Sigmoid colon (tissue), 4 donors: Measurements from ENCODE around the gene ZNF334.

ENCODE experiments used
- CTCF ChIP-seq, 4 experiments: fragments of 450-650 bp in 3 of 4; fragments of 200-600 bp in 1 of 4; IDR thresholded peaks; one replicate each; pipeline ENCODE4 v1.5.1; 2016 to 2019; ENCODE audit warnings: antibody characterized with exemption in 4 of 4, mild to moderate bottlenecking in 3 of 4, moderate library complexity in 2 of 4
- EP300 ChIP-seq, 4 donors: sonication (generic); formaldehyde crosslinking; IDR thresholded peaks; one replicate each; pipeline ENCODE4 v1.6.1; 2017; ENCODE audit warnings: antibody characterized with exemption in 4 of 4
- POLR2A ChIP-seq, 2 donors: fragments of 450-650 bp; IDR thresholded peaks; one replicate each; pipeline ENCODE4 v1.6.1; 2016; ENCODE audit warnings: antibody characterized with exemption in 2 of 2, mild to moderate bottlenecking in 2 of 2, moderate library complexity in 2 of 2
- POLR2AphosphoS5 ChIP-seq, 4 donors: sonication (generic); formaldehyde crosslinking; IDR thresholded peaks; one replicate each; pipeline ENCODE4 v1.6.1; 2017; ENCODE audit warnings: antibody characterized with exemption in 4 of 4

GRCh38 chr20:46483879-46484278 is 29.5 kb downstream of the ZNF334 start:
- no peak for TF ChIP-seq POLR2AphosphoS5 (IDR thresholded peaks at IDR 0.05)
- TF ChIP-seq CTCF (IDR thresholded peaks at IDR 0.05) = no peak
- TF ChIP-seq POLR2A (IDR thresholded peaks at IDR 0.05) = no peak
- TF ChIP-seq EP300 (IDR thresholded peaks at IDR 0.05) = no peak
